HG03354 (cell line): ENCODE measurements around the gene EIF3C.
"Not testable (repeated sequence)": the region's sequence is repeated elsewhere in the genome, so short reads cannot be mapped to it uniquely, and the experiment has no call there.

Source experiments
- ATAC-seq: cut with Tn5 transposase; IDR thresholded peaks from one replicate; pipeline ENCODE4 v1.9.1; 2021; ENCODE audit warnings: mild to moderate bottlenecking; ENCODE audit not compliant: unreplicated experiment, poor library complexity, severe bottlenecking

The EIF3C gene

DNA sequence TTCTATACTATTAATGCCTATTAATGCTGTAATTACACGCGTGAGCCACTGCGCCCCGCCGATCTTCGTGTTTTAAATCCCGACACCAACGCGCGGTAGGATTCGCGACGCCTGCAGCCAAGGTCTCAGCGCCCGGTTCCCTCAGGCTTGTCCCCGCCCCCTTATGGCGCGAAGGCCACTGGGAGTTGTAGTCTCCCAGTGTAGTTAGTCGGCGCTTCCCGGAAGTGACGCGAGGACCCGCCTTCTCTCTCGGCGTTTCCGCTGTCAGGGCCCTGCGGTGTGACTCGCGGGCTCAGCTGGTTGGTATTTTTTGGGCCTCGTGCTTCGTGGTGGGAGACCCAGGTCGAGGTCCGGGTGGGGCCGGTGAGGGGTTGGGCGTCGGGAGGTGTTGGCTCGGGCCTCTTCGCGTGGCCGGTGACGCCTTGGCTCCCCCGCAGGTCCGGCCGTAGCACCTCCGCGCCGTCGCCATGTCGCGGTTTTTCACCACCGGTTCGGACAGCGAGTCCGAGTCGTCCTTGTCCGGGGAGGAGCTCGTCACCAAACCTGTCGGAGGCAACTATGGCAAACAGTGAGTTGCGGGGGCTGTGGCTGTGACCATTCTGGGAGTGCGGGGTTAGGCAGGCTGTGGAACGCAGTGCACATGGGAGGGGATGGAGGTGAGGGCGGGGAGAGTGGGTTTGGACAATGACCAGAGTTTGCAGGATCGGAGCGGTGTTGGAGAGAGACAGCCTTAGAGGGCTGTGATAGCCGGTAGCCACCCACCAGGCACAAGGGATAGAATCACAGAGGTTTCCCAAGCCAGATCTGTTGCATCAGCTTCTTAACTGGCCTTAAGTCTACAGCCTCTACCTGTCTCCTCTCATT is at the start of gene EIF3C:
Gene EIF3C, plus strand, starts transcription at position 245 of the 864 bp plus-strand sequence. Its CDS starts 223 bp downstream, at position 468.
- peak; percentile 98 for ATAC-seq

- ATAC-seq, result not testable (repeated sequence)
Observed at GRCh38 chr16:28666264-28666663, 45.0 kb upstream of the EIF3C start.

GRCh38 chr16:28667480-28667879 is 43.8 kb upstream of the EIF3C start:
- not testable (repeated sequence) for ATAC-seq

GRCh38 chr16:28668199-28668598 is 43.1 kb upstream of the EIF3C start:
- not testable (repeated sequence) for ATAC-seq

GRCh38 chr16:28688327-28688952 is 22.8 kb upstream of the EIF3C start:
- ATAC-seq, result peak; percentile 78

GRCh38 chr16:28689425-28689824 is 21.8 kb upstream of the EIF3C start:
- not testable (repeated sequence) for ATAC-seq

- not testable (repeated sequence) for ATAC-seq
Observed at GRCh38 chr16:28691722-28692121, 19.5 kb upstream of the EIF3C start.

GRCh38 chr16:28693257-28693950 is 17.9 kb upstream of the EIF3C start:
- ATAC-seq, result not testable (repeated sequence)

- not testable (repeated sequence) for ATAC-seq
Observed at GRCh38 chr16:28699792-28700191, 11.5 kb upstream of the EIF3C start.

GRCh38 chr16:28700349-28700748 is 10.9 kb upstream of the EIF3C start:
- not testable (repeated sequence) for ATAC-seq

GRCh38 chr16:28701384-28701783 is 9.9 kb upstream of the EIF3C start:
- not testable (repeated sequence) for ATAC-seq

- not testable (repeated sequence) for ATAC-seq
Observed at GRCh38 chr16:28704246-28704645, 7.0 kb upstream of the EIF3C start.

- ATAC-seq, result not testable (repeated sequence)
Observed at GRCh38 chr16:28722852-28723650, 11.8 kb downstream of the EIF3C start.

GRCh38 chr16:28731253-28731652 is 20.0 kb downstream of the EIF3C start:
- not testable (repeated sequence) for ATAC-seq

- not testable (repeated sequence) for ATAC-seq
Observed at GRCh38 chr16:28732455-28733124, 21.3 kb downstream of the EIF3C start.

DNA sequence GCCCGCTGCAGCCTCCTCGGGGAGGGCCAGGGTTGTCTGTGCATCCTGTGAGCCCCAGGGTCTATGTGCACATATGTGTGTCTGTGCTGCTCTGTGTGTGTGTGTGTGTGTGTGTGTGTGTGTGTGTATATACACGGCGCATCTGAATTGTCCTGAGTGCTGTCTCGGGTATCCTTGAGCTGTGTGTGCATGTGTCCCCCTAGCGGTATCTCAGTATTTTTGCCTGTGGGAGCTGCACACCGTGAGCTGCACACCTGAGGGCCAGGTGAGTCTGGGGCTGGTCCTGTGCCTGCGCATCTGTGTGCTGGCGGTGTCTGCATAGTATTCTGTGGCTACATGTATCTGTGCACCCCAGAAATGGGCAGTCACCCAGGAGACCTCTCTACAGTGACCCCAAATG is 28.5 kb downstream of the EIF3C start:
- not testable (repeated sequence) for ATAC-seq

DNA sequence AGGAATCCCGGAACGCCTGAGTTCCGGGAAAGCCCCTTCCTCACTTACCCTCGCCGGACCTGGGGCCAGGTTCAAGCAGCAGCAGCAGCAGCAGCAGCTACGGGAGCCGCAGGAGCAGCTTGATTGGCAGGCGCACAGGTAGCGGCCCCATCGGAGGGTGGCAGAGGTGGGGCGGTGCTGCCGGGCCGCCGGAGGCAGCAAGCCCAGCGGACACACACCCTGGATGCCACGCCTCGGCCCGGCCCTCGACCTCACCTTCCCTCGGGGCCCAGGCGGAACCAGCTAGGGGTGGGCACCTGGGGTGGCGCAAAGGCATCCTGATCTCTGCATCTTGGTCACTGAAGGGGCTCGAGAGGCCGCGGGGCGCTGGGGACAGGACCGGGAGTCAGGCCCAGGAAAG is 29.4 kb downstream of the EIF3C start:
- ATAC-seq, result not testable (repeated sequence)

- ATAC-seq, result not testable (repeated sequence)
Observed at GRCh38 chr16:28741295-28741694, 30.0 kb downstream of the EIF3C start.
